ENCODE measurements around the gene CDCA5.
A peak's percentile ranks its signal among the peaks of the same experiment; 100 is the strongest.

The CDCA5 gene

DNA sequence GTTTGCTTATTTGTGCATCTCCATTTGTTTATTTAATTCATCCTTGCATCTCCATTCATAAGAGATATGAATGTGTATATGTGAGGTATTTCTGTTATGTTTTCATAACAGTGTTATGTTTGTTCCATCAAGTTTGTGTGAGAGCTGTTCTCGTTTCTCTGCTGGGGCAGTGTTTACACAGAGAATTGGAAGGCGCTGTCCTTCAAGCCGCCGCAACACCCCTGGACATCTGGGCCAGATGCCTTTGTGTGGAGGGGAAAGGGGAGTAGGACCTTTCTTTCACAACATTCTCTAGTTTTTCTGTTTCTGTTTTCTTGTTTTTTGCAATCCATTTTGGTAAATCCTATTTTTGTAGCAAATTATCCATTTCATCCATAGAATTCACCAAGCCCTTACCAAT lies 20.8 kb upstream of the CDCA5 start:
- DNase-seq: no peak

DNA sequence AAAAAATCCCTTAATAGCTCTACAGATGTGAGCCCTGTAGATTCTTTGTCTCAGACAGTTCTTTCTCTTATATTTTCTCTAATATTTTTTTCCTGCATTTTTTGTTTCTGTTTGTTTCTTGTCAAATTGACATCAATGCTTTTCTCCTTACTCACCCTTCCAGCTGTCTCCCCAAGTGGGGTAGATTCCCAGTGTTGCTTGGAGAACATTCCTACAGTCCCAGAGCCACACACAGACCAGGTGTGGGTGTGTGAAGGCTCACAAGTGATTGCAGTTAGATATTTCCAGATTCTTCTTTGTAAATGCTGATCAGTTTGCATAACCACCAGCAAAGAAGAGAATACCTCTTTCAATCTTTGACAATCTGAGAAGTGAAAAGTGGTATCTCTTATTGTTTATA lies 19.6 kb upstream of the CDCA5 start:
- DNase-seq: no peak

DNA sequence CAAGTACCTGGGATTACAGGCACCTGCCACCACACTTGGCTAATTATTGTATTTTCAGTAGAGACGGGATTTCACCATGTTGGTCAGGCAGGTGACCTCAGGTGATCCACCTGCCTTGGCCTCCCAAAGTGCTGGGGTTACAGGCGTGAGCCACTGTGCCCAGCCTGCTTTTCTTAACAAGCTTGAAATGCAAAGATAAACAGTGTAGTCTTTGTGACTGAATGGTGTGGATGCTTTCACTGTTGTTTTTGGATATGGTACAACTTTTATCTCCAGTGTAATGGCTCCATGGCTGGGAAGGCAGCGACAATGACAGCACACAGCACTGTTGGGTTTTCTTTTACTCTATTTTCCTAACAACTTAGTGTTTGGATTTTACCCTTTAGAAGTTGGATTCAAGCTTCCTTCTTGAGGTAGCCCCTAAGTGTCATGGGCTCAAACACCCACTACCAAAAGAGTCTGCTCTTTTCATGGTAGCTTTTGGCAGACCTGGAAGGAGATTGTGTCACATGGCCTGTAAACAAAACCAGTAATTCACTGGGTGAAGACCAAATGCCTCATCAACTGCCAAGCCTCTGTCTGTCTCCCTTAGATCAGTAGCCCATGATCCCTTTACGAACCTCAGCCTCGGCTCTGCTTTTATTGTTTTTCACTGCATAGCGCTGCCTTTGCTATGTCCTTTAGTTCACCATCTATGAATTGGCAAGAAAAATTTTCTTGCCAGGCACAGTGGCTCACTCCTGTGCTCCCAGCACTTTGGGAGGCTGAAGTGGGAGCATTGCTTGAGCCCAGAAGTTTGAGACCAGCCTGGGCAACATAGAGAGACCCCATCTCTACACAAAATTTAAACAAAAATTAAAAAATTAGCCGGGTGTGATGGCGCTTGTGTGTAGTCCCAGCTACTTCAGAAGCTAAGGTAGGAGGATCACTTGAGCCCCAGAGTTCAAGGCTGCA lies 18.6 kb upstream of the CDCA5 start:
- no peak for DNase-seq

DNA sequence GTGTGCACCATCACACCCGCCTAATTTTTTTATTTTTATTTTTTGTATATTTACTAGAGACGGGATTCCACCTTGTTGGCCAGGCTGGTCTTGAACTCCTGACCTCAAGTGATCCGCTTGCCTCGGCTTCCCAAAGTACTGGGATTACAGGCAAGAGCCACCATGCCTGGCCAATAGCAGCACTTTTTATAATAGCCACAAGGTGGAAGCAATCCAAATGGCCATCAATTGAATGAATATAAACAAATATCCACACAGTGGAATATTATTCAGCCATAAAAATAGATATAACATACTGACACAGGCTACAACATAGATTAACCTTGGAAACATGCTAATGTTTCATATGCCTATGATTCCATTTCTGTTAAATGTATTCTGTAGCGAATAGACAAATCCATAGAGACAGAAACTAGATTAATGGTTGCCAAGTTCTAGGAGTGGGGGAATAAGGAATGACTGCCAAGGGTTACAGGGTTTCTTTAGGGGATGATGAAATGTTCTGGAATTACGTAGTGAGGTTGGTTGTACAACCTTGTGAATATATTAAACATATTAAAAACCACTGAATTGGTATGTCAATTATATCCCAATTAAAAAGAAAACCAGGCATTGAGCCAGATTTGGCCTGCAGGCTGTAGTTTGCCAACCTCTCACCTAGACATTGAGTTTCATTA lies 17.0 kb upstream of the CDCA5 start:
- DNase-seq: no peak

DNA sequence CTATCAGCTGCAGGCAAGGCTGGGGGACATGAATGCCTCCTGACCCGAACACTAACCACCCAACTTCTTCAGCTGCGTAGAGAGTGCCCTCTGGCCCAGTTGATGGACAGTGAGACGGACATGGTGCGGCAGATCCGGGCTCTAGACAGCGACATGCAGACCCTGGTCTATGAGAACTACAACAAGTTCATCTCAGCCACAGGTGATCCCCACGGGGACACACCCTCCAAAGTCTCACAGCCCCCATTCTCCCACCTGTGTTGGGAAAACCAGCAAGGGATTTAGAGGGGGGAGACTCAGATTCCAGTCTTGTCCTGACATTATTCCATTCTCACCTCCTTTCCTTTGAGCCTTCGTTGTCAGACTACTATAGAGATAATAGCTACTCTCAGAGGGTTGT lies 13.1 kb upstream of the CDCA5 start:
- DNase-seq: no peak

DNA sequence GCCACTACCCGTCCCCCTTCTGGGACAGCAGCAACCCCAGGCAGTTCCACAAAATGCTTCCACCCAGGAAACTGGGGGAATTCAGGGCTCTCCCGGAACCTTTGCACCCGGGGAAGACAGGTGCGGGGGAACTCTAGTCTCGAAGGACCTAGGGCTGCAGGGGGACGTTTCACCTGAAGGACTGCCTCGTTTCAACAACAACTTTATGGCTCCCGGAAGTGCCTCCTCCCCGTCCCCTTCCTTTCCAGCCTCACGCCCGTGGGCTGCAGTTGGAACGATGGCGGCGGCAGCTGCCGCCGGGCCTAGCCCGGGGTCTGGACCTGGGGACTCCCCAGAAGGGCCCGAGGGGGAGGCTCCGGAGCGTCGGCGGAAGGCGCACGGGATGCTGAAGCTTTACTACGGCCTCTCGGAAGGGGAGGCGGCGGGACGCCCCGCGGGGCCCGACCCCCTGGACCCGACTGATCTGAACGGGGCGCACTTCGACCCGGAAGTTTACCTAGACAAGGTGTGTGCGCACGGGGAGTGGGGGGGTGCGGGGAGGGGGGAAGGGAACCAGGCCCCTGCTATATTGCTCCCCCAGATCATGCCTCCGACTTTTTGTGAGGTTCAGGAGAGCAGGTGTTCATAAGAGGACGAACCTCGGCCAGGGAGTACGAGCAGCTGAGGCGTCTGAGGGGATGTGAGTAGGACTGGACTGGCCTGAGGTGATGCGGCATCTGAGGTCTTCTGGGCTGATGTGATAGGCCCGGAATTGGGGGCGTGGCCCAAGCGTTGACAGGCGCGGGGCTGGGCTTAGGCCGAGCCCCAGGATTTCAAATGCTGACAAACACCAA lies 12.3 kb upstream of the CDCA5 start, which contains the start of gene VPS51:
TSS of gene VPS51 (plus strand) at position 241 of the 833 bp plus-strand sequence. CDS start at position 278, 37 bp downstream.
- DNase-seq: peak; percentile 89

DNA sequence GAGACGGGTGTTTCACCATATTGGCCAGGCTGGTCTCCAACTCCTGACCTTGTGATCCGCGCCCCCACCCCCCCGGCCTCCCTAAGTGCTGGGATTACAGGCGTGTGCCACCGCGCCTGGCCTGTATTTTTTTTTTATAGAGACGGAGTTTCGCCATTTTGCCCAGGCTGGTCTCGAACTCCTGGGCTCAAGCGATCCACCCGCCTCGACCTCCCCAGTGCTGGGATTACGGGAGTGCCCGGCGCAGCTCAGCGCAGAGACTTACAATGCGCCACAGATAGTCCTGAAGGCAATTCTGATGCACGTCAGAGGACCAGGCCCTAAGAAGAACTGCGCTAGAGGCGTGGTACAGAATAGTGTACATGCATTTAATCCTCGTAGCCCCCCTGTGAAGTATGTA lies 11.6 kb upstream of the CDCA5 start:
- no peak for DNase-seq

DNA sequence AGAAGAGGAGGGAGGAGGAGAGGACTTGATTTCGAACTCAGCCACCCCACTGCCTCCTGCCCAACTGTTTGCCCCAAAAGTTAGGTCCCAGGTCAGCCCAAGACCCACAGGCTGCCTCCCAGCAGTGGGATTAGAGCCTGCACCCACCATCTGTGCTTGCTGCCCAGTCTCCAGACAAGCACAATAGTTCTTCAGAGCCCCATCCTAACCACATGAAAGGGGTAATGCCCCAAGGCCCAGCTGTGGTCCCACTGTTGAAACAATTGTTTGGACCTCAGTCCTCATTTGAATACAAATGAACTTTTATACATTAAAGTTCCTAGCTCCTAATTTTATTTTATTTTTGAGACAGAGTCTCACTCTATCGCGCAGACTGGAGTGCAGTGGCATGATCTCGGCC lies 6.8 kb upstream of the CDCA5 start:
- DNase-seq: no peak

DNA sequence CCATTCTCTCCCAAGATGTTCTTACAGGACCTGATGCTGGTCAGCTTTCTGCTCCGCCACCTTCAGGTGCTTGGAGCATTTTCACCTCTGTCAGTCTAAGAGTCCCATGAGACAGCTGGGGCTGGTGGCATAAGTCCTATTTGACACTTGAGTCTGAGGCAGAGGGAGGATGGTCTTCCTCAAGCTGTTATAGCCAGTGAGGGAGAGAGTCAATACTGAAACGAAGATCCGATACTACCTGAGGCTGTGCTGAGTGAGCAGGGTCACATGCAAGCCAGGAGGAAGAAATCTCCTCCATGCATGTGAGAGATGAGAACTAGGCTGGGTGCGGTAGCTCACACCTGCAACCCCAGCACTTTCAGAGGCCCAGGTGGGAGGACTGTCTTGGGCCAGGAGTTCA lies 5.8 kb upstream of the CDCA5 start:
- no peak for DNase-seq

DNA sequence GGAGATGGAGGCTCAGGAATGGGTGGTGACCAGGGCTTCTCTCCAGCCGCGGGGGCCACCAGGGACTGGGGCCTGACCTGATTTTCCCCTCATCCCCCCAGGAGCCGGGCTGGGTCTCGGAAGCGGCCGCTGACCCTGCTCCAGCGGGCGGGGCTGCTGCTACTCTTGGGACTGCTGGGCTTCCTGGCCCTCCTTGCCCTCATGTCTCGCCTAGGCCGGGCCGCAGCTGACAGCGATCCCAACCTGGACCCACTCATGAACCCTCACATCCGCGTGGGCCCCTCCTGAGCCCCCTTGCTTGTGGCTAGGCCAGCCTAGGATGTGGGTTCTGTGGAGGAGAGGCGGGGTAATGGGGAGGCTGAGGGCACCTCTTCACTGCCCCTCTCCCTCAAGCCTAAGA lies 4.0 kb upstream of the CDCA5 start:
- DNase-seq: no peak

DNA sequence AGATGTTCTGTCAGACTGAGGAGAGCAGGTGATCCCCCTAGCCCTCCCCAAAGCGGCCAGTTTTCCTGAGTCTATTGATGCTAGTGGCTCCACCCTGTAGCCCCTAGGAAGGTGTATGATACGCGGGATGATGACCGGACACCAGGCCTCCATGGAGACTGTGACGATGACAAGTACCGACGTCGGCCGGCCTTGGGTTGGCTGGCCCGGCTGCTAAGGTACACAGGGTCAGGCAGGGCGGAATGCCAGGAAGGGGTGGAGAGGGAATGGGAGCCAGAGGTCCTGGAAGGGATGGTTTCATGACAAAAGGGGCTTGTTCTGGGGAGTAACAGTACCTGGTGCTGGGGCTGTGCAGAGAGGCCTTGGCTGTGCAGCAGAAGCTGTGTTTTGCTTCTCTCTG lies 3.4 kb upstream of the CDCA5 start:
- no peak for DNase-seq

DNA sequence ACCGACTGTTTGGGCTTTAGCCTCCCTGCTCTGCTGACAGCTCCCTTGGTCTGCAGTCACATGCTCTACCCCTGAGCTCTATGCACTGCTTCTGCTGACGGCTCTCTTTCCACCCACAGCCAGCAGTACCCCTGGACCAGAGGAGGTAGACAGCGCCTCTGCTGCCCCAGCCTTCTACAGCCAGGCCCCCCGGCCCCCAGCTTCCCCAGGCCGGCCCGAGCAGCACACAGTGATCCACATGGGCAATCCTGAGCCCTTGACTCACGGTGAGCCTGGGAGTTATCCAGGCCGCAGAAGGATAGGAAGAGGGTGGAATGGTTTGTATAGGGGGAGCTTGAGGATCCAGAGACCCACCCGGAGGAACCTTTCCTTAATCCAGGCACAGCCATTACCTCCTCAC lies 3.0 kb upstream of the CDCA5 start:
- no peak for DNase-seq

DNA sequence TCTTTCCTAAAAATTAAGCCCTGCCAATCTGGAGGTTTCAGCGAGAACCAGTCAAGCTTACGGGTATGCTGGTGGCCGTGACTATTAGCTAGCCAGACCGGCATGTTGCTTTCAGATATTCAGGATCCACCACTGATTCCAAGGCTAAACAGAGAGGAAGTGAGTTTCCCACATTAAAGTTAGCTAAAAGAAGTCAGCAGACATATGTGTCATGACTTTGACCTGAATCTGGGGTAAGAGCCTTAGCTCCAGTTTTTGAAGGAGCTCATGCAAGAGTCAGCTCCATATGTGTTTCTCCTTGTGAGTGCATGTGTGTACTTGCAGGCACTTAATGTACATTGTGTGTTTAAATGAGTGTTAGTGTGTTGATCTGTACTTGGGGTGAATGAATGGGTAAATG lies 1.6 kb upstream of the CDCA5 start:
- DNase-seq: no peak

DNA sequence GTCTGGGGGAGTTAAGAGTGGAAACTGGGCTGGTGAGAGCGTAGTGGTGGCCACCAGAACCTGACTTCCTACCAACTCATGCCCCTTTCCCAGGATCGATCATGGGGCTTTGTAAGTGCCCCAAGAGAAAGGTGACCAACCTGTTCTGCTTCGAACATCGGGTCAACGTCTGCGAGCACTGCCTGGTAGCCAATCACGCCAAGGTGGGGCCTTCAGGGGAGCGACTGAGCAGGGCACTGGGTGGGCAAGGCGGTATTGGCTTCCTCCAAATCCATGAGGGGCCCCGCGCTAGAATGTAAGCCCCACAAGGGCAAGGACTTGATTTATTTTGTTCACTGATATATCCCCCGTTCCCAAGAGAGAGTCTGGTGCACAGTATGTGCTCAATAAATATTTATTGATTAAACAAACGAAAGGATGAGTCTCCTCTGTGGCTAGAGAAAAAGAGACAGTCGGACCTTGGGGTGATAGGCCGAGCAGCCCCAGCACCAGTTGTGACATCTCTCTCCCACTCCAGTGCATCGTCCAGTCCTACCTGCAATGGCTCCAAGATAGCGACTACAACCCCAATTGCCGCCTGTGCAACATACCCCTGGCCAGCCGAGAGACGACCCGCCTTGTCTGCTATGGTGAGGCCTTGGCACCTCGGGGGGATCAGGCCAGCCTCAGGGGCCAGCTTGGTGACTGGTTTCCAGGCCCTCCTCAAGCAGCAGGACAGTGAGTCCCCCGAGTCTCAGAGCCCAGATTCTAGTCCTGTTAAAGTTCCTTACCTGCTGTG lies 947 bp upstream of the CDCA5 start:
- no peak for DNase-seq

DNA sequence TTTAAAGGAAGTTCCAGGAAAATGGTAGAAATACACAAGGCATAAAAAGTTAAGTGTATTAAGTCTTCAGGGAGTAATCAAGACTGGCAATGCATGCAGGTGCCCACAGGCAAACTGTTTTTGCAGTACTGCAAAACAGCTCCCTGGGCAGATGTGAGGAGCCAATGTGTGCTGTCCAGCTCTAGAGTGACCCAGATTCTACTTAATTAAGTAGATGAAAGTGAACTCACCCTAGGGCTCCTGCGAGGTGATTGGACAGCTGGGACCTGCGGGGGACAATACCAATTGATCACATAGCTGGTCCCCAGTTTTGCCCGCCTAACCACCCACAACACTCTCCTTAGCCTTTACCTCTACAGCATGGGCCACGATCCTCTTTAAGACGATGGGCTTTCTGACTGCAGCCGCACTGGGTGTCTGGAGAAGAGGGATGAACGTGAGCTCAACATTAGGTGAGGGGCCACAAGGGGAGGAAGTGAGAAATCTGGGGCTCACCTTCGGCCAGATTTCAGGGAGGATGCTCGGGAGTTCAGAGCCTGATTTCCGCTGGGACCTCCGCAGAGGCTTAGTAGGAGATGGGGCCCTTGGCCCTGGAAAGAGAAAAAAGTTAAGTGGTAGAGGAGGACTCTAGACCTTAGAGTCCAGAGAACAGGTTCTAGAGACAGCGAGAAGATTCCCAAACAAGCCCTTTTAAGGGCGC lies 556 bp downstream of the CDCA5 start:
- DNase-seq: no peak

DNA sequence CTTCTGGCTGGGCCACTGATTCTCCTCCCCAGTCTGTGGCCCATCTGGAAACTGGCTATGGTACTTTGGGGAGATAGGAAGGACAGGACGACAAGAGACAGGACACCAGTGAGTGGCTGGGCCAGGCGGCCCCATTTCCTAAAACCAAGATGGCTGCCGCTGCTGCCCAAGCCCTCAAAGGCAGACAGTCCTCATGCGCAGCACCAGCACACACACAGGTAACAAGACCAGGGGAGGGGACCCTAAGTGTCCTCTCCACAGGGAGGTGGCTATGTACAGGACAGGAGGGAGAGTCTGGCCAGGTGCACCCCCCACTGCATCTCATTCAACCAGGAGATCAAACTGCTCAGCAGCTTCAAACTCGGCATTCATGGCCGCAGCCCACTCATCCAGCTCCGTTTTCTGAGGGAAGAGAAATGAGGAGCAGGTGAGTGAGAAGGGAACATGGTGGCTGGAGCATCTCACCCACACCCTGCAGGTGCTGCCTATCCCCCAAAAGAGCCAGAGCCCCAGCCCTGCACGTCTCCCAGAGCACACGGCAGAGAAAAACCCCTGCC lies 5.0 kb downstream of the CDCA5 start:
- no peak for DNase-seq

DNA sequence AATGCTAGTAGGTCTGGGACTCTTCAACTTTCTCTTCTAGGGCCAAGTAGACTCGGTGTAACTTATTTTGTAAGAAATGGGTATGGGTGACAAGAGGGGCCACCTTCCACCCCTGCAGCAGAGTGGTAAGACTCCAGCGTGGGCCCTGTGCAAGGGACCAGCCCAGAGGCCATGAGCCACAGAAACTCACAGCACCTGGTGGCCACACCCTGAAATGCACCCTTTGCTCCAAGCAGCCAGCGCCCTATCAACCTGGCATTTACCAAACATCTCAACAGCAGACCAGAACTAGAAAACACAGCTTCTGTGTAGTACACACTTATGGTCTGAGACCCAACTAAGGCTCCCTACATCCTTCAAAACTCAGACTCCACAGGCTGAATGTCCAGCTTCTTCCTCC lies 5.7 kb downstream of the CDCA5 start:
- peak; percentile 77 for DNase-seq

DNA sequence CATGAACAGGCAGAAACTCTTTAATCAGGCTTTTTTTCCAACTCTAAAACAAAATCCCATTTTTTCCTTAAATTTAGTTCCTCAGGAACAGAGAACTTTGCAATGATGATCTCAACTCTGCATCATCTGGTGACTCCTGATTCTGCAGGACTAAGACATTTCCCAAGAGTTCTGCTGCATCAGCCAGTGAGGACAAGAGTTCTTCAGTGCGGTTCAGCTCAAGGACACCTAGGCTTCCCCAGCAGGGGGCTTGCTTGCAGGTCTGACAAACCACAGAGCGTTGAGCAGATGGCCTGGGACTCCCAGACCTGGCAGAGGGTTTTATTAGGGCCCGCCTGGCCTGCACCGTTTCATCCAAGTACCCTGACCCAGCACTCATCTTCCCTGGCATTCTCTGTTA lies 6.4 kb downstream of the CDCA5 start:
- no peak for DNase-seq

DNA sequence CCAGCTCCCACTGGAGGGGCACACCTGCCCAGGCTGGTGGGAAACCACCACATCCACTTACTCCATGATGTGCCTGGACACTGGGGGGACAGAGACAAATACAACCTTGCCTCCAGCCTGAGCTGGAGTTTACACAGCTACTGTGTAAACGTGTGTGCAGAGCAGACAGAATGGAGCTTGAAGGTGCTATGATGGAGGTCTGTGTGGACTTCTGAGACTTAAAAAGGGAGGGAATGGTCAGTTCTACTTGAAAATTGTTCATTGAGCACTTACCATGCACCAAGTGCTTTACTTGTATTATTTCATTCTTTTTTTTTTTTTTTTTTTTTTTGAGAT lies 11.2 kb downstream of the CDCA5 start:
- no peak for DNase-seq

DNA sequence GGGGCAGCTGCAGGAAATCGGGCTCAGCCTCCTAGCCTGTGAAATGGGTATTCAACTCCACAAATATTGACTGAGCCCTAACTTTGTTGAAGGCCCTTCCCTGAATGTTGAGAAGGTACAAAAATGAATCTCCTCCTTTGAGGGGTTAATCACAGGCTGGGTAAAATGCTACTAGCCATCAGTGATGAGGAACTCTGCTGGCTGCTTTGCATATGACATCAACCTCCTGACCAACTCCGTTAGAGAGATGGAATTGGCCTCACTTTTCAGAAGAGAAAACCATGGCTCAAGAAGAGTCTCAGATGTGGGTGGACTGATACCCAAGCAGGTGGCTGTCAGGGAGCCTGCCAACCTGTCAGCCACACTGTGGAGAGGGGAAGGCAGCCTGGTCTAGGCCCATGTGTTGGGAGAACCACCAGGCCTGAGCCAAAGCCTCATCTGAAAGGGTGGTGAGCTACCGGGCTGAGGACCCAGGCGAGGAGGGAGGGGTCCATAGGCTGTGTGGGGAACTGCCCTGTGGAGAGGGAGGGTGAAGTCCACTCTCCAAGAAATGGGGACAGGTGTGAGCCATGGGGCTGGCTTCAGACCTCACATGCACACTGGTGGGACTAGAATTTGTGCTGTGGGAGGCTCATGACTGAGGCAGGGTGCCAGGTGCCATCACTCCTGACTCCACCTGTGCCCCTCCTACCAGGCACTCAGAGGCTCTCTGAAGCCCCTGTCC lies 11.8 kb downstream of the CDCA5 start:
- no peak for DNase-seq

DNA sequence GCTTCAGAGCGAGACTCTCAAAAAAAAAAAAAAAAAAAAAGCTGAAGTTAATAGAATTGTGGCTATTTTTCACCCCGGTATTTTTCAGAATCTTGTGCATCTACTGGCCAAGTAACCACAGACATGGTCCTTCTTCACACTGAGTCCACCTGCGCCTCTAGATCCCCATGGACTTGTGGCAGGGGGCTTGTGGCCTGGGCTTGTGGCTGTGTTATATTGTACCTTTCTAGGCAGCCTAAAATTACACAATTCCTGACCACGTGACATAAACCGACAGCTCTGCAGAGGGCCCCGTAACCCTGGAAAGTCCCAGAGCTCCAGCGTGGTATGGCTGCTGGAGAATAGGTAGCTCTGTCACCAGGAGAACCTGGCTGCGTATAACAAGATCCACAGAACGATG lies 14.6 kb downstream of the CDCA5 start:
- DNase-seq: no peak
